Spinal cord (tissue), 10 donors: ENCODE results near the gene CD55. TPM values are rescaled to one million over a fixed set of nuclear protein-coding genes. Genes with fewer than 3 reads are reported as not detected.

ENCODE experiments used
- DNase-seq, 6 donors: peaks; one replicate each; pipeline versions ENCODE4 v3.0.0 to v3.0.0-alpha.2; 2013 to 2015; ENCODE audit warnings: low spot score in 6 of 6, low read depth in 4 of 6
- H3K27ac ChIP-seq: one replicate; pipeline ENCODE4 v1.5.1; 2013; ENCODE audit warnings: low read depth, low read length, control low read depth
- H3K27me3 ChIP-seq: one replicate; pipeline ENCODE4 v1.6.1; 2013; ENCODE audit warnings: low read length; ENCODE audit not compliant: control insufficient read depth, insufficient read depth
- H3K36me3 ChIP-seq: one replicate; pipeline ENCODE4 v1.6.1; 2013; ENCODE audit warnings: low read length; ENCODE audit not compliant: control insufficient read depth, insufficient read depth
- H3K4me1 ChIP-seq: one replicate; pipeline ENCODE4 v1.6.1; 2013; ENCODE audit warnings: low read length; ENCODE audit not compliant: control insufficient read depth, insufficient read depth
- H3K4me3 ChIP-seq: one replicate; pipeline ENCODE4 v1.5.1; 2013; ENCODE audit warnings: low read depth, low read length, control low read depth
- H3K9me3 ChIP-seq: one replicate; pipeline ENCODE4 v1.6.1; 2013; ENCODE audit warnings: low read length; ENCODE audit not compliant: control insufficient read depth, insufficient read depth
- WGBS: methylation state at CpG from one replicate; pipeline ENCODE4 v1.1.5; 2013; ENCODE audit warnings: missing lambda C conversion rate; ENCODE audit not compliant: insufficient coverage; 5-methylcytosine and 5-hydroxymethylcytosine counted together
- long read RNA-seq, 4 donors: transcript quantifications; one replicate each; lab custom pipeline, GENCODE V29; 2026
- polyA plus RNA-seq, 2 donors: library from polyadenylated mRNA; unstranded; fragments of 120-200 nt; gene quantifications; one replicate each; pipeline ENCODE4 v1.2.1, GENCODE V29; 2013; ENCODE audit not compliant: insufficient read length in 2 of 2
- total RNA-seq, 2 donors: library from RNA; depleted of rRNA in 1 of 2; stranded (reverse); fragments of 120-200 nt in 1 of 2; fragments of >200 nt in 1 of 2; gene quantifications; one replicate each; pipeline versions ENCODE4 v1.2.3 to v1.2.4, GENCODE V29; 2013 to 2014
- donor health status: healthy.

Gene CD55, protein sequence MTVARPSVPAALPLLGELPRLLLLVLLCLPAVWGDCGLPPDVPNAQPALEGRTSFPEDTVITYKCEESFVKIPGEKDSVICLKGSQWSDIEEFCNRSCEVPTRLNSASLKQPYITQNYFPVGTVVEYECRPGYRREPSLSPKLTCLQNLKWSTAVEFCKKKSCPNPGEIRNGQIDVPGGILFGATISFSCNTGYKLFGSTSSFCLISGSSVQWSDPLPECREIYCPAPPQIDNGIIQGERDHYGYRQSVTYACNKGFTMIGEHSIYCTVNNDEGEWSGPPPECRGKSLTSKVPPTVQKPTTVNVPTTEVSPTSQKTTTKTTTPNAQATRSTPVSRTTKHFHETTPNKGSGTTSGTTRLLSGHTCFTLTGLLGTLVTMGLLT
- total RNA-seq: 10 to 100 TPM; 29.9 to 32.4 TPM
- 10 to 100 TPM; 11.3 to 14.3 TPM for polyA plus RNA-seq
- long read RNA-seq, donor 1, partial matches to known transcripts: 6 of 6 reads
- long read RNA-seq, donor 1, other reads (novel, unspliced or antisense): 0 of 6 reads
- long read RNA-seq, donor 2: 0 reads
- long read RNA-seq, donor 3: 0 reads
- long read RNA-seq, donor 4, partial matches to known transcripts: 28 of 43 reads
- long read RNA-seq, donor 4, other reads (novel, unspliced or antisense): 15 of 43 reads

DNA sequence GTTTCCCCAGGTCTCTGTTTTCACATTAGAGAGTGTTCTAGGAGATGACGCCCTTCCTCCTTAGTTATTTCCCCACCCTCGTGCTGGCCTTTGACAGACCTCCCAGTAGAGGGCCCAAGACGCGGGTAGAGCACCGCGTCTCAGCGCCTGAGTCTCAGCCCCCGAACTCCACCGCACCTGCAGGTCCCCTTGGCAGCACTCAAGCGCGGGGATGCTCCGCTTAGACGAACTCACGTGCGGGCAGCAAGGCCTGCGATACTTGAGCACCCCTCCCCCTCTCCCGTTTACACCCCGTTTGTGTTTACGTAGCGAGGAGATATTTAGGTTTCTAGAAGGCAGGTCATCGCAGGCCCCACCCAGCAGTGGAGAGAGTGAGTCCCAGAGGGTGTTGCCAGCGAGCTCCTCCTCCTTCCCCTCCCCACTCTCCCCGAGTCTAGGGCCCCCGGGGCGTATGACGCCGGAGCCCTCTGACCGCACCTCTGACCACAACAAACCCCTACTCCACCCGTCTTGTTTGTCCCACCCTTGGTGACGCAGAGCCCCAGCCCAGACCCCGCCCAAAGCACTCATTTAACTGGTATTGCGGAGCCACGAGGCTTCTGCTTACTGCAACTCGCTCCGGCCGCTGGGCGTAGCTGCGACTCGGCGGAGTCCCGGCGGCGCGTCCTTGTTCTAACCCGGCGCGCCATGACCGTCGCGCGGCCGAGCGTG, at the start of gene CD55:
TSS of gene CD55 (plus strand) at position 600 of the 711 bp plus-strand sequence. CDS start at position 688, 88 bp downstream.
- H3K27me3 ChIP-seq: no peaks in the 10 kb centered on the region
- DNase-seq: peak; percentile 33 to 87 (median 55)
- H3K27ac ChIP-seq: peak within 1 kb of the TSS; percentile 85
- no peaks in the 10 kb centered on the region for H3K36me3 ChIP-seq
- no peaks in the 10 kb centered on the region for H3K9me3 ChIP-seq
- WGBS: 0% methylated on average over 52 of the region's 53 CpGs
- peak within 1 kb of the TSS; percentile 73 for H3K4me3 ChIP-seq
- H3K4me1 ChIP-seq: peaks cover 14% of the 10 kb centered on the region

DNA sequence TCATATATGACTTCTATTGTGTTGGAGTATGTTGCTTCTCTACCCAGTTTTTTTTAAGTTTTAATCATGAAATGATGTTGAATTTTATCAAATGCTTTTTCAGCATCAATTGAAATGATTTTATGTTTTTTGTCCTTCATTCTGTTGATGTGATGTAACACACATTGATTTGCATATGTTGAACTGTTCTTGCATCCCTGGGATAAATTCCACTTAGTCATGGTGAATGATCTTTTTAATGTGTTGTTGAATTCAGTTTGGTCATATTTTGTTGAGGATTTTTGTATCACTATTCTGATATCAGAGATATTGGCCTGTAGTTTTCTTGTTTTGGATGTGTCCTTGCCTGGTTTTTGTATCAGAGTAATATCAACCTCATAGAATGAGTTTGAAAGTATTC, 46.6 kb upstream of the CD55 start:
- H3K36me3 ChIP-seq: no peaks in the 10 kb centered on the region
- H3K27me3 ChIP-seq: no peaks in the 10 kb centered on the region
- DNase-seq: no peak
- H3K9me3 ChIP-seq: peaks cover 2% of the 10 kb centered on the region
- no peak overlapping the region for H3K27ac ChIP-seq
- H3K4me1 ChIP-seq: no peaks in the 10 kb centered on the region
- no peak overlapping the region for H3K4me3 ChIP-seq

DNA sequence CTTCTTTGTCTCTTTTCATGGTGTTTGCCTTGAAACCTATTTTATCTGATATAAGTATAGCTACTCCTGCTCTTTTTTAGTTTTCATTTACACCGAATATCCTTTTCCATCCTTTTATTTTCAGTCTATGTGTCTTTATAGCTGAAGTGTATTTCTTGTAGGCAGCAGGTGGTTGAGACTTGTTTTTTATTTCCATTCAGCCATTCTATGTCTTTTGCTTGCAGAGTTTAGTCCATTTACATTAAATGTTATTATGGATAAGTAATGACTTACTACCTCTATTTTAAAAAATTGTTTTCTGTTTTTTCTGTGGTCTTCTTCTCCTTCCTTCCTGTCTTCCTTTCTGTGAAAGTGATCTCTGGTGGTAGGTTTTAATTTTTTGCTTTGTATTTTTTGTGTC, 45.0 kb upstream of the CD55 start:
- DNase-seq: no peak
- Histone ChIP-seq H3K27me3 (no peaks in the 10 kb centered on the region), H3K27ac (no peak overlapping the region), H3K9me3 (peaks cover 2% of the 10 kb centered on the region), H3K4me3 (no peak overlapping the region), H3K4me1 (no peaks in the 10 kb centered on the region), H3K36me3 (no peaks in the 10 kb centered on the region)
- WGBS: no CpG with 5 or more reads among the region's 1 CpG

DNA sequence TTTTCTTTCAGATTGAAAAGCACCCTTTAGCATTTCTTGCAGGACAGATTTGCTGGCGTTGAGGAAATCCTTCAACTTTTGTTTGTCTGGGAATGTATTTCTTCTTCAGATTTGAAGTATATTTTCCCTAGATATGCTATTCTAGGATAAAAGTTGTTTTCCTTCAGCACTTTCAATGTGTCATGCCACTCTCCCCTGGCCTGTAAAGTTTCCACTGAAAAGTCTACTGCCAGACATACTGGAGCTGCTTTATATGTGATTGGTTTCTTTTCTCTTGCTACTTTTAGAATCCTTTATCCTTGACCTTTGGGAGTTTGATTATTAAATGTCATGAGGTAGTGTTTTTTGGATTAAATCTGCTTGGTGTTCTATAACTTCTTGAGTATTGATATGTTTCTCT, 44.2 kb upstream of the CD55 start:
- H3K36me3 ChIP-seq: no peaks in the 10 kb centered on the region
- no peak overlapping the region for H3K27ac ChIP-seq

DNA sequence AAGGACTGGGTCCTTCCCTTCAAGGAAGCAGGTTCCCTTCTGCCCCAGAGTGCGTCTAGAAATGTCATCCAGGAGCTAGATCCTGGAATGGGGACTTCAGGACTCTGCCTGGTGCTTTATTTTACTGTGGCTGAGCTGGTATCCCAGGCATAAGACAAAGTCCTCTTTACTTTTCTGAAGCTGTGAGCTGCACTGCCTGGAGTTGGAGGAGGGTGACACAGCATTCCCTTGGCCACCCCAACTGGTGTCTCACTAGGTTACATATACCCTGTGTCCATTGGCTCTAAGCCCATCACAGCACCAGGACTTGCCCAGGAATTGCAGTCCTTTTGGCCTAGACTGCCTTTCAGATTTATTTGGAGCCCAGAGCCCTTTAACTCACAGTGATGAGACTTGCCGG, 41.8 kb upstream of the CD55 start:
- no peaks in the 10 kb centered on the region for H3K27me3 ChIP-seq
- WGBS: 100% methylated on average over 2 of the region's 2 CpGs
- no peak overlapping the region for H3K4me3 ChIP-seq
- H3K36me3 ChIP-seq: no peaks in the 10 kb centered on the region
- no peak for DNase-seq
- no peak overlapping the region for H3K27ac ChIP-seq
- no peaks in the 10 kb centered on the region for H3K9me3 ChIP-seq
- no peaks in the 10 kb centered on the region for H3K4me1 ChIP-seq

More for the DNA sequence above, 44.2 kb upstream of the CD55 start:
- H3K4me1 ChIP-seq: no peaks in the 10 kb centered on the region
- no peak for DNase-seq
- no peaks in the 10 kb centered on the region for H3K27me3 ChIP-seq
- peaks cover under 1% of the 10 kb centered on the region for H3K9me3 ChIP-seq
- WGBS: no CpG with 5 or more reads among the region's 1 CpG
- H3K4me3 ChIP-seq: no peak overlapping the region

DNA sequence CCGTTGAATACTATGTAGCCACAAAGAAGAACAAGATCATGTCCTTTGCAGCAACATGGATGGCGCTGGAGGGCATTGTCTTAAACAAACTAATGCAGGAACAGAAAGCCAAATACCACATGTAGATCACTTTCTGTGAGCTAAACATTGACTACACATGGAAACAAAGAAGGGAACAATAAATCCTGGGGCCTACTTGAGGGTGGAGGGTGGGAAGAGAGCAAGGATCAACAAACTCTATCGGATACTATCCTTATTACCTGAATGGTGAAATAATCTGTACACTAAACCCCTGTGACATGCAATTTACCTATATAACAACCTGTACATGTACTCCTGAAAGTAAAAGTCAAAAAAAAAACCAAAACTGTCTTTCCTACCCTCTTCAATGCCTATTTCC, 40.8 kb upstream of the CD55 start:
- Histone ChIP-seq H3K9me3 (no peaks in the 10 kb centered on the region), H3K4me3 (no peak overlapping the region), H3K4me1 (no peaks in the 10 kb centered on the region), H3K27ac (no peak overlapping the region), H3K36me3 (no peaks in the 10 kb centered on the region), H3K27me3 (no peaks in the 10 kb centered on the region)
- DNase-seq: no peak
- WGBS: no CpG with 5 or more reads among the region's 3 CpGs

DNA sequence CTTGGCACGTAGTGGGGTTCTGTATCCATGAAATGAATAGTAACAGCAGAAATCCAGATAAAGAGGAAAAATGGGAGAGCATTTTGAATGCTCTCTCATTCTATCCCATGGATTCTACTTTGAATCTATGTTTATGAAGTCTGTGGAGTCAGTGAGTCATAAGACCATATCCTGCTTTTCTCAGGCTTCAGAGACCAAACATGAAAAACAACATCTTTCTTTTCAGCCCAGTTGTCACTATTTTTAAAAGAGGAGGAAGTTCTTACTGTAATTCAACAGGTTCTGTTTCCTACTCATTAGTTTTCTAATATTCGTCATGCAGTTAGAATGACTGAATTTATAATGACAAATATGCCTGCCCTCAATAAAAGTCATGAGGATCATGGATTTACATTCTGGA, 39.4 kb upstream of the CD55 start:
- H3K4me3 ChIP-seq: no peak overlapping the region
- no peak for DNase-seq
- H3K4me1 ChIP-seq: no peaks in the 10 kb centered on the region
- no peaks in the 10 kb centered on the region for H3K27me3 ChIP-seq
- no peak overlapping the region for H3K27ac ChIP-seq
- no peaks in the 10 kb centered on the region for H3K36me3 ChIP-seq
- H3K9me3 ChIP-seq: no peaks in the 10 kb centered on the region
- 86% methylated on average over 1 of the region's 2 CpGs for WGBS

DNA sequence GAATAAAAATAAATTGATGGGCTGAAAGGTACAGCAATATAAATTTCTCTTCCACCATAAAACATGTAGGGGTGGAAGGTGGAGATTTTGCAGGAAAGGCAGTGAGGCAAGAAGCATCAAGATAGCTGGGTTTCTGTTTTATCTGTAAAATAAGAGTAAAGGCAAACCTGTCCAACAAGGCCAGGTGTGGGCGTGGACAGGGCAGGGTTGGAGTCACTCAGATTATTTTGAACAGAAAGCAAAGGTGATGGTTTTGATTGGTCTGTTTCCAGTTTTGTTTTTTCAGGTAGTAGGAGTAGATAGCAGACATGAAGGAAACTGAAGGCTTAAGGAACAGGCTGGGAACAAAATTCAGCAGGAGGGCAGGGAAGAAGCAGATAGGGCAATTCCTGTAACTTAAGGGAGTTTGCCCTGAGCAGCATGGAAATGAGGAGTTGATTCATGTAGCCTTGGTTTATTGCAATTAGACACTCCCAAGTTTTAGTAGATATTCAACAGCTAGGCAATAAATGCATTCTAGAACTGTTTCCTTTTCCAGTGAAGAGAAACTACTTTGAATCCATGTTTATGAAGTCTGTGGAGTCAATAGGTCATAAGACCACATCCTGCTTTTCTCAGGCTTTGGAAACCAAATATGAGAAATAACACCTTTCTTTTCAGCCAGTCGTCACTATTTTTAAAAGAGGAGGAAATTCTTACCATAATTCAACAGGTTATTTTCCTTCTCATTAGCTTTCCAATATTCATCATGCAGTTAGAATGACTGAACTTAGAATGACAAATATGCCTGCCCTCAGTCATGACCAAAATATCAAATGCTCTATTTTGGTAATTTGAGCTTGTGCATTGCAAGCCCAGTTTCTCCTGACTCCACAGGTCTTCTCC, 38.7 kb upstream of the CD55 start:
- no peak overlapping the region for H3K4me3 ChIP-seq
- H3K4me1 ChIP-seq: no peaks in the 10 kb centered on the region
- H3K27me3 ChIP-seq: no peaks in the 10 kb centered on the region
- no peak overlapping the region for H3K27ac ChIP-seq
- H3K36me3 ChIP-seq: no peaks in the 10 kb centered on the region
- DNase-seq: no peak
- WGBS: 80% methylated on average over 1 of the region's 2 CpGs
- no peaks in the 10 kb centered on the region for H3K9me3 ChIP-seq

DNA sequence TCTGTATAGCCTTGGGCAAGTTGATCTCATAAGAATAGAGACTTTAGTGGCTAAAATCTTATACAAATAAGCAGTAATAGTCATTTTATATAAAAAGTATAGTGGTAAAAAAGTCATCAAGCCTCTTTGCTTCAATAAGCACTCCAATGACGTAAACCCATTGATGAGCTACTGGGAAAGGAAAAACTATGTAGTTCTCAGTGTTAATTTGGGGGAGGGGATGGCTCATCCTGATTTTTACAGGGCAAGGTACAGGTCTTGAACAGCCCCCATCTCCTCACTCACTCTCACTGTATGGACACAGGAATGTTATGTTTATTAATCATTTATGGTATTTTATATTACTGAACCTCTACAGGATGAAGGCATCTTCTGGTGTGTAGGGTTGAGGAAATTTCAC, 38.1 kb upstream of the CD55 start:
- Histone ChIP-seq H3K36me3 (no peaks in the 10 kb centered on the region), H3K9me3 (no peaks in the 10 kb centered on the region), H3K27ac (no peak overlapping the region), H3K27me3 (no peaks in the 10 kb centered on the region), H3K4me3 (no peak overlapping the region), H3K4me1 (no peaks in the 10 kb centered on the region)
- DNase-seq: no peak
- WGBS: no CpG with 5 or more reads among the region's 1 CpG
